Neural progenitor cell (in vitro differentiated cells): Measurements from ENCODE around the gene ALPL.

Source experiments
- CTCF ChIP-seq: fragments of 200-600 bp; sonication (generic); IDR thresholded peaks from 2 replicates; pipeline ENCODE4 v1.5.1; 2017; ENCODE audit warnings: antibody characterized with exemption, mild to moderate bottlenecking
- EZH2 ChIP-seq: fragments of 200-600 bp; sonication (generic); IDR thresholded peaks from 2 replicates; pipeline ENCODE4 v1.6.1; 2017; ENCODE audit warnings: antibody characterized with exemption, mild to moderate bottlenecking, moderate library complexity
- EZH2phosphoT487 ChIP-seq: fragments of 200-600 bp; sonication (generic); IDR thresholded peaks from 2 replicates; pipeline ENCODE4 v1.6.1; 2017; ENCODE audit warnings: antibody characterized with exemption

GRCh38 chr1:21618059-21618458 is 108.8 kb downstream of the ALPL start:
- TF ChIP-seq CTCF (no peak), EZH2 (no peak), EZH2phosphoT487 (no peak)
